Uterus (tissue), 4 donors: ENCODE data around the gene JAK1. TPM values are rescaled to one million over a fixed set of nuclear protein-coding genes. Genes with fewer than 3 reads are reported as not detected.
A peak's percentile ranks its signal among the peaks of the same experiment; 100 is the strongest.

Source experiments
- DNase-seq, 2 donors: peaks; one replicate each; pipeline ENCODE4 v3.0.0-alpha.2; 2019 to 2020
- H3K27ac ChIP-seq, 2 donors: fragments of 200-600 bp; sonication (generic); 1 replicate in 1 of 2; 2 replicates in 1 of 2; pipeline ENCODE4 v1.5.1; 2016 to 2018
- H3K27me3 ChIP-seq, 2 donors: fragments of 200-600 bp; sonication (generic); one replicate each; pipeline ENCODE4 v1.5.1; 2018 to 2019; ENCODE audit warnings: control low read depth in 1 of 2
- H3K36me3 ChIP-seq, 2 donors: fragments of 200-600 bp; sonication (generic); one replicate each; pipeline ENCODE4 v1.5.1; 2019; ENCODE audit warnings: control low read depth in 1 of 2
- H3K4me1 ChIP-seq, 2 donors: fragments of 200-600 bp; sonication (generic); one replicate each; pipeline ENCODE4 v1.5.1; 2018 to 2019; ENCODE audit warnings: control low read depth in 1 of 2
- H3K4me3 ChIP-seq, 2 donors: fragments of 200-600 bp; sonication (generic); 1 replicate in 1 of 2; 2 replicates in 1 of 2; pipeline ENCODE4 v1.5.1; 2018 to 2019; ENCODE audit warnings: mild to moderate bottlenecking in 1 of 2
- H3K9me3 ChIP-seq, 2 donors: fragments of 200-600 bp; sonication (generic); one replicate each; pipeline ENCODE4 v1.5.1; 2019; ENCODE audit warnings: control low read depth in 1 of 2
- CTCF ChIP-seq, 4 experiments: fragments of 200-600 bp in 2 of 4; fragments of 450-650 bp in 2 of 4; sonication (generic) in 2 of 4; IDR thresholded peaks; one replicate each; pipeline ENCODE4 v1.5.1; 2016 to 2019; ENCODE audit warnings: antibody characterized with exemption in 4 of 4, mild to moderate bottlenecking in 2 of 4, moderate library complexity in 1 of 4
- POLR2A ChIP-seq, 2 donors: fragments of 450-650 bp; IDR thresholded peaks; one replicate each; pipeline ENCODE4 v1.6.1; 2016; ENCODE audit warnings: antibody characterized with exemption in 2 of 2, mild to moderate bottlenecking in 1 of 2, moderate library complexity in 1 of 2
- intact Hi-C: fragments of 100-400 bp; cut with DNase I; formaldehyde crosslinking; loops from one replicate; pipeline ENCODE4 v1.15.1; 2023; ENCODE audit warnings: low total_unique reads
- total RNA-seq, 4 donors: library from RNA; depleted of rRNA in 3 of 4; stranded (reverse); fragments of >200 nt in 3 of 4; gene quantifications; one replicate each; pipeline versions ENCODE4 v1.1.0 to v1.2.4, GENCODE V29; 2014 to 2023
- donor health status: DM: yes; HTN: yes; CAD: no.

Gene JAK1
- total RNA-seq, 4 donors from 2014 or later, result 70.9 to 136 (median 125) TPM

GRCh38 chr1:64845831-64846425 is 120.4 kb downstream of the JAK1 start:
- no peak overlapping the region for H3K27ac ChIP-seq
- H3K4me1 ChIP-seq, result no peaks in the 10 kb centered on the region
- H3K36me3 ChIP-seq, result no peaks in the 10 kb centered on the region
- TF ChIP-seq CTCF (IDR thresholded peaks at IDR 0.05), result no peak
- TF ChIP-seq POLR2A (IDR thresholded peaks at IDR 0.05), result no peak
- no peaks in the 10 kb centered on the region for H3K27me3 ChIP-seq
- H3K9me3 ChIP-seq, result no peaks in the 10 kb centered on the region
- intact Hi-C loops, result no loop called here
- no peak for DNase-seq
- H3K4me3 ChIP-seq, result no peak overlapping the region

DNA sequence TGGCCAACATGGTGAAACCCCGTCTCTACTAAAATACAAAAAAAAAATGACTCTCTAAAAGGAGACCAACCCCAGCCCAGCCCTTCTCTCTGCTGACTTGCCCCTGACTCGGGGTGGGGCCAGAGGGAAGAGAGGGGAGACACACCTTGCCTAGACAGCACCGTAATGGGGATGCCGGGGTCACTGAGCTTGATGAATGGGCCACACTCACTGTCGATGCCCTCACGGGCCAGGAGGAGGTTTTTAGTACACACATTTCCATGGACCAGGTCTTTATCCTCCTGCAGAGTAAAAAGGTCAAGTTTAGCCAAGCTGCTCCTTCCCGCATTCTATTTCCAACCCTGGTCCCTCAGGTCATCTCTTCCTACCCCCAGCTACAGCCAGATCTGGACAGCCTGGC is 121.7 kb downstream of the JAK1 start:
- H3K9me3 ChIP-seq, result no peaks in the 10 kb centered on the region
- TF ChIP-seq CTCF (IDR thresholded peaks at IDR 0.05), result no peak
- no peak for TF ChIP-seq POLR2A (IDR thresholded peaks at IDR 0.05)
- no peak overlapping the region for H3K27ac ChIP-seq
- H3K4me1 ChIP-seq, result no peaks in the 10 kb centered on the region
- no peaks in the 10 kb centered on the region for H3K27me3 ChIP-seq
- intact Hi-C loops, result no loop called here
- H3K36me3 ChIP-seq, result no peaks in the 10 kb centered on the region
- no peak overlapping the region for H3K4me3 ChIP-seq
- DNase-seq, result no peak

- TF ChIP-seq CTCF (IDR thresholded peaks at IDR 0.05) (no peak), POLR2A (IDR thresholded peaks at IDR 0.05) (no peak)
- Histone ChIP-seq H3K4me3 (no peak overlapping the region), H3K27ac (no peak overlapping the region), H3K9me3 (no peaks in the 10 kb centered on the region), H3K4me1 (no peaks in the 10 kb centered on the region), H3K27me3 (no peaks in the 10 kb centered on the region), H3K36me3 (no peaks in the 10 kb centered on the region)
- no peak for DNase-seq
- intact Hi-C loops, result no loop called here
Measured at GRCh38 chr1:64844175-64844574, 122.2 kb downstream of the JAK1 start.

- Histone ChIP-seq H3K9me3 (no peaks in the 10 kb centered on the region), H3K27ac (no peak overlapping the region), H3K36me3 (no peaks in the 10 kb centered on the region), H3K4me1 (no peaks in the 10 kb centered on the region), H3K27me3 (no peaks in the 10 kb centered on the region), H3K4me3 (no peak overlapping the region)
- no peak for DNase-seq
- TF ChIP-seq CTCF (IDR thresholded peaks at IDR 0.05), result no peak
- TF ChIP-seq POLR2A (IDR thresholded peaks at IDR 0.05), result no peak
- intact Hi-C loops, result no loop called here
Measured at GRCh38 chr1:64843675-64844074, 122.7 kb downstream of the JAK1 start.

DNA sequence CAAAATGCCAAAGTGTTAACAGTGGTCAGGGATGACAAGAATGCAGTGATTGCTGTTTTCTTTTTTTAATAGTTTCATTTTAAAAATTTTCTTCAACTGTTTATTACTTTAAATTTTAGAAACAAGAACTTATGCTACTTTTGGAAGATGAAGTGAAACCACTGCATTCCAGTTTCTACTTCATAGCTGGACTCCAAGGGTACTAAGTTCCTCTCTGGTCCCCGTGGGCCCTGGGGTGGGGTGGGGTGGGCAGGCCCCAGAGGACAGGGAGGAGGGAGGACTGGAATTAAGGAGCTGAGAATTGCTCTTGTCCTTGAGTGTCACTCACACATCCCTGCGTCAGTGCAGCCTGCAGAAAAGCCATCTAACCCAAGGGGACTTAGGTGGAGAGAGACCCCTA is 124.1 kb downstream of the JAK1 start:
- Histone ChIP-seq H3K36me3 (no peaks in the 10 kb centered on the region), H3K4me3 (no peak overlapping the region), H3K9me3 (no peaks in the 10 kb centered on the region), H3K4me1 (no peaks in the 10 kb centered on the region), H3K27me3 (no peaks in the 10 kb centered on the region), H3K27ac (peak overlapping the region in 1 of 2 donors; percentile 38)
- no peak for DNase-seq
- intact Hi-C loops, result no loop called here
- TF ChIP-seq CTCF (IDR thresholded peaks at IDR 0.05) (no peak), POLR2A (IDR thresholded peaks at IDR 0.05) (no peak)
